Measurements from ENCODE around the gene RNFT2.

DNA sequence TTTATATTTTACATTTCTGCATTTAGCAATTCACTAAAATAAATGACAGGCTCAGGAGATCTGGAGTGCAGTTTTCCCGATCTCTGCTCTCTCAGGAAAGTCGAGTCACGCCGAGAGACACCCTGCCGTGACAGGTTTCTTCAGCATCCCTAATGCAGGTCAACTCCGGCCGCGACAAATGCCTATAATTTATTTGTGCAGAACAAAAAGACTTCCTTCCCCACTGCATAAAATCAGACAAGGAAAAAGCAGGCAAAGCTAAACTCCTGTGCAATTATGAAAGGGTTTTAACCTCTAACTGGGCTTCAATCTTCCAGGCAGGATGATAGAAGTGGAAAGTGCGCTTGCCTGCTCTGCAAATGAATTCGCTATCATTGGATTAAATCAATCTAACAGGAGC is 28.3 kb upstream of the RNFT2 start:
- TF ChIP-seq, protein P1, sequence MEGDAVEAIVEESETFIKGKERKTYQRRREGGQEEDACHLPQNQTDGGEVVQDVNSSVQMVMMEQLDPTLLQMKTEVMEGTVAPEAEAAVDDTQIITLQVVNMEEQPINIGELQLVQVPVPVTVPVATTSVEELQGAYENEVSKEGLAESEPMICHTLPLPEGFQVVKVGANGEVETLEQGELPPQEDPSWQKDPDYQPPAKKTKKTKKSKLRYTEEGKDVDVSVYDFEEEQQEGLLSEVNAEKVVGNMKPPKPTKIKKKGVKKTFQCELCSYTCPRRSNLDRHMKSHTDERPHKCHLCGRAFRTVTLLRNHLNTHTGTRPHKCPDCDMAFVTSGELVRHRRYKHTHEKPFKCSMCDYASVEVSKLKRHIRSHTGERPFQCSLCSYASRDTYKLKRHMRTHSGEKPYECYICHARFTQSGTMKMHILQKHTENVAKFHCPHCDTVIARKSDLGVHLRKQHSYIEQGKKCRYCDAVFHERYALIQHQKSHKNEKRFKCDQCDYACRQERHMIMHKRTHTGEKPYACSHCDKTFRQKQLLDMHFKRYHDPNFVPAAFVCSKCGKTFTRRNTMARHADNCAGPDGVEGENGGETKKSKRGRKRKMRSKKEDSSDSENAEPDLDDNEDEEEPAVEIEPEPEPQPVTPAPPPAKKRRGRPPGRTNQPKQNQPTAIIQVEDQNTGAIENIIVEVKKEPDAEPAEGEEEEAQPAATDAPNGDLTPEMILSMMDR (IDR thresholded peaks at IDR 0.05): no peak
- TF ChIP-seq POLR2AphosphoS5 (IDR thresholded peaks at IDR 0.05; ENCODE audit: insufficient read depth in 1 of 2, low read depth in 1 of 2) (no peak), POLR2A (IDR thresholded peaks at IDR 0.05) (no peak)
